ENCODE measurements around the gene COA8.
A peak's percentile ranks its signal among the peaks of the same experiment; 100 is the strongest.

COA8 gene

DNA sequence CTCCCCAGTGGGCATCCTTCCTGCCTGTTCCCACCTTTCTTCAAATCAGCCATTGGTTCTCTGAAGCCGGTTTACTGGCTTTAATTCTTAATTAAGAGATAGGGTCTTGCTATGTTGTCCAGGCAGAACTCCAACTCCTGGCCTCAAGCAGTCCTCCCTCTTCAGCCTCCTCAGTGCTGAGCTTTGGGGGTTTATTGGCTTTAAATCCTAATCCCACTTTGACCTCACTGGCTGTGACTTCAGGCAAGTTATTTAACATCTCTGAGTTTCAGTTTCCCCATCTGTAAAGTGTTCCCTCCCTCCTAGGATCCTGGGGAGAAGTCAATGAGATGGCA, 35.9 kb upstream of the COA8 start:
- no peak for TF ChIP-seq CTCF (IDR thresholded peaks at IDR 0.05; ENCODE audit: low read depth, low read length)
- DNase-seq (ENCODE audit: low read depth in 2 of 2): no peak
- no peak overlapping the region for H3K4me3 ChIP-seq (replicated peaks in 1 of 2; ENCODE audit: low read depth in 2 of 2, low read length in 2 of 2)

- peak overlapping the region in 1 of 2 donors; percentile 95 for H3K4me3 ChIP-seq (replicated peaks in 1 of 2; ENCODE audit: low read depth in 2 of 2, low read length in 2 of 2)
- DNase-seq (ENCODE audit: low read depth in 2 of 2): peak in 1 of 2 donors; percentile 87
- no peak for TF ChIP-seq CTCF (IDR thresholded peaks at IDR 0.05; ENCODE audit: low read depth, low read length)
These were observed 35.2 kb upstream of the COA8 start for GRCh38 chr14:103527408-103528145.

DNA sequence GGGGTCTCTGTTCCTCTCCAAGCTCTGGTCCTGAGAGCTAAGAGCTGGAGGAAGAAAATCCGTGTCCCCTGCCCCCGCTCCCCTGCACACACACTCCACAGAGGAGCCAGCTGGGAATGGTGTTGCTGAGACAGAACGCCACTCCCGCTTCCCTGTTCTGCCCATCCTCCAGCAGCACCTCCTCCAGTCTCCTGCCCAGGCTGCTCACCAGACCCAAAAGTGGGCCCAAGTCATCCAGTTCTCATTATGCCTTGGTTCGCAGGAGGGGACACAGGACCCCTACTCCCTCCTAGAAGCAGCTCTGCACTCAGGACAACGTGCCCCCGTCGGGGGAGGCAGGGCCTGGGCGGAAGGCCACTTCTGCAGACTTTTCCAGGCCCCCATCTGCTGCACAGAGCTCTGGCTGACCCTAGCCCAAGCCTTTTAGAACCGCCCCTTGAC, 34.6 kb upstream of the COA8 start:
- H3K4me3 ChIP-seq (replicated peaks in 1 of 2; ENCODE audit: low read depth in 2 of 2, low read length in 2 of 2): peak overlapping the region; percentile 95 to 96
- DNase-seq (ENCODE audit: low read depth in 2 of 2): peak; percentile 22 to 40

DNA sequence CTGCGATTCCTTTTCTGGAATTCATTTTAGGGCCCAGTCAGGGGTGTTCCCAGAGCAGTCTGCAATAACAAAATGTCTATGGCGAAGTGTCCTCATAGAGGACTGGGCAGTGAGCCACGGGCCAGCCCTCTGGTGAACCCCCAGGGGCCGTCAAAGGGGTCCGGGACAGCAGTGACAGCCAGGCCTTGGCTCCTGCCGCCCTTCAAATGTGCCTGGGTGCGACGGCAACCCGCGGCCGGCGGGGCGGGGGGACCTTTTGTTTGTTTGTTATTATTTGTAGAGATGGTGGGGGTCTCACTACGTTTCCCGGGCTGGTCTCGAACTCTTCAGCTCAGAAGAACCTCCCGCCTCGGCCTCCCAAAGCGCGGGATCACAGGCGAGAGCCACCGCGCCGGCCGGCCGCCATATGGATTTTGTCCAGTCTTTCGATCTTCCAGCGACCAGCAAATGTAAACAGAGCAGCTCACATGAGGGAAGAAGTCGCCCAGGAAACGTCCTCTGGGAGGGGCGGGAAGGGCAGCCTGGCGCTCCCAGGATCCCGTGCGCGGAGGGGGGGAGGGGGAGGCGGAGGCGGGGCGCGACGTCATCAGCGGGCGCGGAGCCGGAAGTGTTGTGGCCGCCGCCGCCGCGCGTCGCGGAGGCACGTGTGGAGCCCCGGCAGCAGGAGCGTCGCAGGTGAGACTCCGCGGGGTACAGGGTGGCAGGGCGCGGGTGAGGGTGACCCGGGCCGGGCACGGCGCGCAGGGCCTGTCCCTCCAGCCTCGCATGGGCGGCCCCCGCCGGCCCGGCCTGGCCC, 34.0 kb upstream of the COA8 start, which contains the start of gene TRMT61A:
Gene TRMT61A, plus strand, starts transcription at position 610 of the 796 bp plus-strand sequence. CDS start 783 bp downstream, outside the sequence.
- H3K4me3 ChIP-seq (replicated peaks in 1 of 2; ENCODE audit: low read depth in 2 of 2, low read length in 2 of 2): peak within 1 kb of the TSS; percentile 95 to 96
- peak; percentile 91 to 93 for DNase-seq (ENCODE audit: low read depth in 2 of 2)
- TF ChIP-seq CTCF (IDR thresholded peaks at IDR 0.05; ENCODE audit: low read depth, low read length): no peak

More for the DNA sequence above, 34.6 kb upstream of the COA8 start:
- TF ChIP-seq CTCF (IDR thresholded peaks at IDR 0.05; ENCODE audit: low read depth, low read length): no peak

- H3K4me3 ChIP-seq (replicated peaks in 1 of 2; ENCODE audit: low read depth in 2 of 2, low read length in 2 of 2): peak overlapping the region; percentile 95 to 96
- DNase-seq (ENCODE audit: low read depth in 2 of 2): no peak
- no peak for TF ChIP-seq CTCF (IDR thresholded peaks at IDR 0.05; ENCODE audit: low read depth, low read length)
These were observed 33.1 kb upstream of the COA8 start for GRCh38 chr14:103529383-103530365.

DNA sequence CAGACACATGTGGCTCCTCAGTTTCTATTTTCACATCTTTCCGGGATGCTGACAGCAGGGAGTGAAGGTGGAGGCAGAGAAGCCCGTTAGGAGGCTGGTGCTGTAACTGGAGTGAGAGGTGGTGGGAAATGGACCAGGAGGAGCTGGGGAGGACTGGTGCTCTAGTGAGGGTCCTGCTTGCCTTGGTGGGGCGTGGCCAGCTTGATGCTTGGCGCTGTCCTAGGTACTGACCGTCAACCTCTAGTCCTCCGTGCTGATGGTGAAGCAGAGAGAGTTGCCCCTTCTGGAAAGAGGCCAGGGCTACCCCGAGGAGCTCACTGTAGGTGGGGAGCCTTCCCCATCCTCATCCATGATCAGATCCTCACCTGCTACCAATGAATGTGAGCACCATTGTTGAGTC, 32.4 kb upstream of the COA8 start:
- no peak overlapping the region for H3K4me3 ChIP-seq (replicated peaks in 1 of 2; ENCODE audit: low read depth in 2 of 2, low read length in 2 of 2)
- no peak for DNase-seq (ENCODE audit: low read depth in 2 of 2)
- TF ChIP-seq CTCF (IDR thresholded peaks at IDR 0.05; ENCODE audit: low read depth, low read length): no peak
